GM19438 (cell line): Measurements from ENCODE around the gene ZDHHC5.
"Not testable (repeated sequence)": the region's sequence is repeated elsewhere in the genome, so short reads cannot be mapped to it uniquely, and the experiment has no call there.

Experiments
- ATAC-seq: cut with Tn5 transposase; IDR thresholded peaks from one replicate; pipeline ENCODE4 v1.9.1; 2021; ENCODE audit warnings: low read depth; ENCODE audit not compliant: unreplicated experiment

The ZDHHC5 gene

DNA sequence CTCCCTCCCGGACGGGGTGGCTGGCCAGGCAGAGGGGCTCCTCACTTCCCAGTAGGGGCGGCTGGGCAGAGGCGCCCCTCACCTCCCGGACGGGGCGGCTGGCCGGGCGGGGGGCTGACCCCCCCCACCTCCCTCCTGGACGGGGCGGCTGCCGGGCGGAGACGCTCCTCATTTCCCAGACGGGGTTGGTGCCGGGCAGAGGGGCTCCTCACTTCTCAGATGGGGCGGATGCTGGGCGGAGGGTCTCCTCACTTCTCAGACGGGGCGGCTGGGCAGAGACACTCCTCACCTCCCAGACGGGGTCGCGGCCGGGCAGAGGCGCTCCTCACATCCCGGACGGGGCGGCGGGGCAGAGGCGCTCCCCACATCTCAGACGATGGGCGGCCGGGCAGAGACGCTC, 48.8 kb downstream of the ZDHHC5 start:
- ATAC-seq: not testable (repeated sequence)

DNA sequence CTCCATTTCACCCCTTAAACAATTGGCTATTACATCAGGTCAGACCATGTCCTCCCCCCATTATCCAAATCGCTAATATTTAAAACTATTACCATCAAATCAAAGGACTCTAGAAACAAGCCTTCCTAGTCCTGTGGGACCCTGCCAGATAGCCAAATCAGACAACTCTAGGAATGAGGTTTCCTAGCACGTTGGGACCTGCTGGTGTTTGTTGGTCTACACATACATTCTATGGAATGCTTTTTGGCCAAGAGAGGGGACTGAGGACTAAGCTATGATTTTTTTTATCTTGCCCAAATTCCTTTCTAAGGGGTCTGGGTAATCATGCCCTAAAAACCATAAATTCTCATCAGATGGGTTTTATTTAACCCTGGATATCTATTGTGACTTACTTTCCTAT, 59.3 kb downstream of the ZDHHC5 start:
- ATAC-seq: no peak

DNA sequence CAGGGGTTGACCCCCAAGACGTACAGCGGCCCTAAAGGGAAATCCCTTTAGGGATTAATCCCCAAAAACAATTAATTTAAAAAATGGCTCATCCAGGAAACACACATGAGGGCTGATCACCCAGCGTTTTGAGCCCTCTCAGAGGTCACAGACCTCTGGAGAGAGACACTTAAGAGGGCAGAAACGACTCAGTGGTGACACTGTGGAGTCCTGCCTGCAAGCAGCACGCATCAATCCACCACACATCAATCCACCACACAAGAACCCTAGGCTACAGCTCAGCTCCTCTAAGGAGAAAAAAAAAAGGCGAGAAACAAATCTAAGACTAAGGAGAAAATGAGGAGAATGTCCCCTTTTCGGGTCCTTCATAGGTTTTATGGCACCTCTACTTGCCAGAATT, 60.9 kb downstream of the ZDHHC5 start:
- no peak for ATAC-seq

DNA sequence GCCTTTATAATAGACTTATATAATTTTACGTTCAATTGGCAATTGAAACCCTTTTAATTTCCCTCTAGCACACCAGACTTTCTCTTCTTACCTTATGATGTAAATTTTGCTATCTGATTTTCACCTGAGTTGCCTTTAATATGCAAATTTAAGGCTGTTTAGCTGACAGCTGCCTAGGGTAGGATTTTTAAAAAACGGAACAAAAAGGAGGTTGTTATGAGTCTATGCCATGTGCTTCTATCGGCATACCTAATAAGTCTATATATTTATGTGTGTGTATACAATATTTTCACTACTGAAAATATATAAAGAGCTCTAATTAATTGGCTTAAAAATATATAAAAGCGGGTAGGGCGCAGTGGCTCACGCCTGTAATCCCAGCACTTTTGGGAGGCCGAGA, 61.6 kb downstream of the ZDHHC5 start:
- no peak for ATAC-seq

DNA sequence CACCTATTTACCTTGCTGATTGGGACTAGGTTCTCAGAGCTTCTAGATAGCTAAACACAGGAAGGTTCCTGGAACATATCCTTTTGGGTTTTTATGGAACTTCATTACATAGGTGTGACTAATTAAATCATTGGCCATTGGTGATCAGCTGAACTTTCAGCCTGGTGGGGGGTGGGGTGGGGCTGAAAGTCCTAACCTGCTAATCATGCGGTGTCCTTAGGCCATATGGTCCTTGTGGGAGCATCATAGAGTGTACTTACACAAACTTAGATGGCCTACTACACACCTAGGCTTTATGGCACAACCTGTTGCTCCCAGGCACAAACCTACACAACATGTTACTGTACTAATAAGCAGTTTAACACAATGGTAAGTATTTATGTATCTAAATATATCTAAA, 64.7 kb downstream of the ZDHHC5 start:
- ATAC-seq: no peak

DNA sequence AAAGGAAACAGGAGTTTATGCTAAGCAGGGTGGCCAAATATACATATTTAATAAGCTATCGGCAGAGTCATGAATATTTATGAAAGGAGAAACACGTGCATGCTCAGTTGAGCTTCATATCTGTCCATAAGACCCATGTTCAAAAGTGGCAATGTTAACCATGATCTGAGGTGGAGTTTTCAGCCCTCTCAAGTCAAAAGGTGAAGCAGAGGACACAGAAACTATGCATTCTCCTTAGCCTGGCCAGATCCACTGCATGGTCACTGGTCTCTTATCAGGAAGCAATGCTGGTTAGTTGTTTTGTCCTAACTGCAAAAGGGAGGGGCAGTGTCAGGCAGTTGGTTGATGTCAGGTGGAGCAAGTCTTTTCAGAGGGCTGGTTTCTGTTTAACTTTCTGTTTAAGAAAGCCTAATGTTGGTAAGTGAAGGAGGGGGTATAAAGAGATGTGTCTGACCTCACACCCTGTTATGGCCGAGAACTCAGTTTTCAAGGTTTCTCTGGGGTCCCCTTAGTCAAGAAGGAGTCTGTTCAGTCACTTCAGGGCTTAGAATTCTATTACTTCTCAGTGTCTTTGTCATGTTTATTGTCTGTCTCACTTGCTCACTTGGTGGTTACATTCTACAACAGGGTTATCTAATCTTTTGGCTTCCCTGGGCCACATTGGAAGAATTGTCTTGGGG, 67.8 kb downstream of the ZDHHC5 start:
- ATAC-seq: peak; percentile 73

DNA sequence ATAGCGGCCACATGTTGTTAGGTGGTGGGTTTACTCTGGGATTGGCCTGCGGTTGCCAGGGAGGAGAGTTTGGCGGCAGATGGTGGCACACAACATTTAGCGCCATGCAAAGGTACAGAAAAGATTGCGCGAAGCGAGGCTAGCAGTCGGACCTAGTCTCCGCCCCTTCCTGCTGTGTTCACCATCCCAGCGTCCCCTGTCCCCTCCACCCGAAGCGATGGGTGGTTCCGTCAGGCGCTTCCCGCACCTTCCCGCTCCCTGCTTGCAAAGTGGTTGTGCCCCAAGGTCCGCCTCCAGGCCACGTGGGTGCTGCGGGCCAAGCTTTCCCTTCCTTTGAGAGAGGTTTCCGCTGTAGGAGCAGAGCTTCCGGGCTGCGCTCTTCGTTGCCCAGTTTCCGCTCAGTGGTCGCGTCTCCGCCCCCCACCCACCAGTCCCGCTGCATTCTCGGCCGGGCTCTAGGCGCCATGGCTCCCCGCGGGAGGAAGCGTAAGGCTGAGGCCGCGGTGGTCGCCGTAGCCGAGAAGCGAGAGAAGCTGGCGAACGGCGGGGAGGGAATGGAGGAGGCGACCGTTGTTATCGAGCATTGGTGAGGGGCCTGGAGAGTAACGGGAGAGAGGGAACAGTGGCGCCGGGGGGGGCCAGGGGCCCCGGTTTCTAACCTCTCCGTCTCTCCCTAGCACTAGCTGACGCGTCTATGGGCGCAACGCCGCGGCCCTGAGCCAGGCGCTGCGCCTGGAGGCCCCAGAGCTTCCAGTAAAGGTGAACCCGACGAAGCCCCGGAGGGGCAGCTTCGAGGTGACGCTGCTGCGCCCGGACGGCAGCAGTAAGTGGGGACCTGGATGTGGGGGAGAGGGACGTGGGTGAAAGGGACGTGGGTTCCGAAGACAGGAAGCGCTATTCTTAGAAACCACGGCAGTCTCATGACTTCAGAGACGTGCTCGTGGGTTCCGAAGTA, 73.5 kb downstream of the ZDHHC5 start, which contains the start of gene SELENOH:
SELENOH (plus strand) TSS at position 360 of the 955 bp plus-strand sequence; CDS start at position 465, 105 bp downstream.
- ATAC-seq: peak; percentile 88

DNA sequence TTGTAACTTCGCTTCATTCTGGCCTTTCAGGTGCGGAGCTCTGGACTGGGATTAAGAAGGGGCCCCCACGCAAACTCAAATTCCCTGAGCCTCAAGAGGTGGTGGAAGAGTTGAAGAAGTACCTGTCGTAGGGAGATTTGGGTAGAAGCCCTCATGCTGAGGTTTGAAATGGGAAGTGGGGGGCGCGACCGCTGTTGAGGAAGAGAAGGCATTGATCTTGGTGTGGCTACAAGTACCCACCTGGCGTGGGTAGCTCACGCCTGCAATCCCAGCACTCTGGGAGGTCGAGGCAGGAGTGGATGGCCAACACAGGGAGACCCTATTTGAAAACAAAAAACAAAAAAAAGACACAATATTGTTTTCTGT, 74.2 kb downstream of the ZDHHC5 start:
- peak; percentile 0 for ATAC-seq

DNA sequence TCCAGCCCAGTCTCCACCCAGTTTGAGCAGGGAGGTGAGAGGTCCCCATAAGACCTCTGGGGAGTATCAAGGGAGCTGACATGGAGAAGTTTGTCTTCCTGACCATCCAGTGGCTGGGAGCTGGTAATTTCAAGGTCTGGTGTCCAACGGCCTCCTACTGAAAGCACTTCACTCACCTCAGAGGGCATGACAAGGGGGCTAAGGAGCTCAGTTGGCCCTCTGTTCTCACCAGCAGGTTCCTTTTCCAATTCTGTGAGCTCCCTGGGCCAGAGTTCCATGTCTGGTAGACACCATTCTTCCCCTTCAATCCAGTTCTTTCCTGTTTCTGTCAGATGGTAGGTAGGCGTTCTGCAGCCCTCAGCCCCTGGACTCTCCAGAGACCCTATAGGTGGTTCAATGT, 76.4 kb downstream of the ZDHHC5 start:
- no peak for ATAC-seq

DNA sequence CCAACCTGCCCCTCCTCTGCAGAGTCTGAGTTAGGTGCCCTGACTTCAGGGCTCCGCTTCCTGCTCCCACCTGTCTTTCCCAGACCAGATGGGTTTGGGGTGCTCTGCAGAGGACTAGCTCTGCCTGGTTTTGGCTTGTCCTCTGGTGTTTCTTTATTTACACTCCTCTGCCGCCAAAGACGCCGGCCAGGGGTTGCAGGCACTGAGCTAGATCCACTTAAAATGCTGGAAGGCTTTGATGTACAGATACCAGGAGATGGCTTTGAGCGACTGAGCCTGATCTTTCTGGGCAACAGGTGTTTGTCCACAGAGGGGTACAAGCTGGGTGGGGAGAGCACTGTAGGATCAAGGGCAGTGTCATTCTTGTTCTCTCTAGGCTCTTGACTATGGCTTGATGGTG, 77.3 kb downstream of the ZDHHC5 start:
- ATAC-seq: no peak

DNA sequence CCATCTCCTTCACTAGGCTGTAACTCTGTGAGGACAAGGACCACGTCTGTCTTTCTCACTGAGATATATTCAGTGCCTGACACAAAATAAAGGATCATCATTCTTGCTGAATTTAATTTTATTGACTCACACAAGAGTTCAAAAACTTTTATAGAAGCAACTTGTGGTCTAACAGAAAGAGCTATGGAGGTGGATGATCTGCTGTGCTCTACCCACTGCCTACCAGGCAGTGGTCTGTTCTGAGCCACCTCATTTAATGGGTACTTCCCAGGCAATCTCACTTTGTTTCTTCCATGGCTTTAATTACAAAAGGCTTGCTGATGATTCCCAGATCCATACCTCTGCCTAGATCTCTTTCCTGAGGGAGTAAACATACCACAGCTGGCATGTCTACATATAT, 79.0 kb downstream of the ZDHHC5 start:
- ATAC-seq: no peak
